Occipital lobe (tissue), 2 donors: ENCODE data around the gene GPS1. TPM values are rescaled to one million over a fixed set of nuclear protein-coding genes. Genes with fewer than 3 reads are reported as not detected.
"Not testable (repeated sequence)": the region's sequence is repeated elsewhere in the genome, so short reads cannot be mapped to it uniquely, and the experiment has no call there.

ENCODE experiments used
- DNase-seq: peaks from one replicate; lab custom pipeline; 2025; lab: John Stamatoyannopoulos, UW
- total RNA-seq: library from RNA; depleted of rRNA; stranded (reverse); fragments of >200 nt; gene quantifications from one replicate; pipeline ENCODE4 v1.2.3, GENCODE V29; 2014

GPS1 gene
- total RNA-seq, 1 donor from 2014 or later = 64.4 TPM

- no peak for DNase-seq
These were observed 26.1 kb upstream of the GPS1 start for GRCh38 chr17:82025401-82026107.

GRCh38 chr17:82028246-82028645 lies 23.5 kb upstream of the GPS1 start:
- DNase-seq = no peak

- no peak for DNase-seq
These were observed 22.7 kb upstream of the GPS1 start for GRCh38 chr17:82028966-82029365.

- no peak for DNase-seq
These were observed 22.3 kb upstream of the GPS1 start for GRCh38 chr17:82029391-82029790.

GRCh38 chr17:82029990-82030469 lies 21.7 kb upstream of the GPS1 start:
- no peak for DNase-seq

- peak; percentile 79 for DNase-seq
These were observed 21.0 kb upstream of the GPS1 start for GRCh38 chr17:82030470-82031302.

GRCh38 chr17:82031303-82031884 lies 20.3 kb upstream of the GPS1 start, which contains the start of gene RAC3:
Gene RAC3 (plus strand): TSS chr17:82031678. CDS start chr17:82031762, 84 bp downstream.
- DNase-seq = no peak

GRCh38 chr17:82031885-82032627 lies 19.6 kb upstream of the GPS1 start:
- no peak for DNase-seq

GRCh38 chr17:82033359-82034085 lies 18.2 kb upstream of the GPS1 start:
- DNase-seq = no peak

- no peak for DNase-seq
These were observed 17.2 kb upstream of the GPS1 start for GRCh38 chr17:82034371-82035011.

GRCh38 chr17:82035488-82035887 lies 16.2 kb upstream of the GPS1 start:
- no peak for DNase-seq

GRCh38 chr17:82035956-82036633 lies 15.6 kb upstream of the GPS1 start:
- no peak for DNase-seq

- no peak for DNase-seq
These were observed 15.0 kb upstream of the GPS1 start for GRCh38 chr17:82036634-82037091.

GRCh38 chr17:82037092-82037888 lies 14.4 kb upstream of the GPS1 start, which contains the start of gene DCXR:
Gene DCXR (minus strand): TSS chr17:82037697. CDS start chr17:82037682, 15 bp downstream.
- DNase-seq = peak; percentile 95

- no peak for DNase-seq
These were observed 13.9 kb upstream of the GPS1 start for GRCh38 chr17:82037889-82038195.

GRCh38 chr17:82038796-82039409 lies 12.8 kb upstream of the GPS1 start:
- DNase-seq = not testable (repeated sequence)

- no peak for DNase-seq
These were observed 11.9 kb upstream of the GPS1 start for GRCh38 chr17:82039695-82040299.
